Liver (tissue), 9 donors: ENCODE results near the gene PYHIN1. TPM values are rescaled to one million over a fixed set of nuclear protein-coding genes. Genes with fewer than 3 reads are reported as not detected.

ENCODE experiments used
- DNase-seq: peaks from one replicate; pipeline ENCODE4 v3.0.0-alpha.2; 2017; ENCODE audit warnings: low spot score
- H3K27ac ChIP-seq, 2 donors: one replicate each; pipeline ENCODE4 v1.7.0; 2013; ENCODE audit warnings: inconsistent platforms in 2 of 2, low read length in 2 of 2, control low read depth in 1 of 2, low read depth in 1 of 2, mild to moderate bottlenecking in 1 of 2
- H3K27me3 ChIP-seq, 4 donors: one replicate each; pipeline versions ENCODE4 v1.6.1 to v1.7.0; 2013; ENCODE audit warnings: low read length in 3 of 4, inconsistent platforms in 1 of 4, mild to moderate bottlenecking in 1 of 4, moderate library complexity in 1 of 4; ENCODE audit not compliant: control insufficient read depth in 4 of 4, insufficient read depth in 4 of 4
- H3K36me3 ChIP-seq, 4 donors: one replicate each; pipeline versions ENCODE4 v1.6.1 to v1.7.0; 2013; ENCODE audit warnings: low read length in 3 of 4, mild to moderate bottlenecking in 3 of 4, low read depth in 1 of 4, moderate library complexity in 1 of 4; ENCODE audit not compliant: control insufficient read depth in 4 of 4, insufficient read depth in 3 of 4
- H3K4me1 ChIP-seq, 4 donors: one replicate each; pipeline versions ENCODE4 v1.6.1 to v1.7.0; 2013; ENCODE audit warnings: low read length in 3 of 4, mild to moderate bottlenecking in 3 of 4, moderate library complexity in 1 of 4; ENCODE audit not compliant: control insufficient read depth in 4 of 4, insufficient read depth in 4 of 4
- H3K4me3 ChIP-seq, 3 donors: one replicate each; pipeline versions ENCODE4 v1.6.1 to v1.7.0; 2013; ENCODE audit warnings: low read length in 3 of 3, control low read depth in 1 of 3, low read depth in 1 of 3, mild to moderate bottlenecking in 1 of 3
- H3K9ac ChIP-seq, 2 donors: one replicate each; pipeline ENCODE4 v1.7.0; 2013; ENCODE audit warnings: low read length in 2 of 2, mild to moderate bottlenecking in 2 of 2, moderate library complexity in 2 of 2, control low read depth in 1 of 2, low read depth in 1 of 2
- H3K9me3 ChIP-seq, 4 donors: one replicate each; pipeline versions ENCODE4 v1.6.1 to v1.7.0; 2013; ENCODE audit warnings: low read length in 3 of 4; ENCODE audit not compliant: control insufficient read depth in 4 of 4
- EGR1 ChIP-seq, 2 donors: IDR thresholded peaks; 2 replicates each; pipeline ENCODE4 v1.6.1; 2016 to 2018; ENCODE audit warnings: antibody characterized with exemption in 2 of 2, low read depth in 2 of 2
- FOXA1 ChIP-seq: IDR thresholded peaks from 2 replicates; pipeline ENCODE4 v1.6.1; 2016; ENCODE audit warnings: antibody characterized with exemption
- FOXA2 ChIP-seq: IDR thresholded peaks from 2 replicates; pipeline ENCODE4 v1.6.1; 2016; ENCODE audit warnings: antibody characterized with exemption
- HNF4A ChIP-seq, 2 donors: conservative IDR thresholded peaks; 2 replicates each; pipeline ENCODE4 v1.6.1; 2016; ENCODE audit warnings: antibody characterized with exemption in 2 of 2, mild to moderate bottlenecking in 2 of 2
- HNF4G ChIP-seq: IDR thresholded peaks from 2 replicates; pipeline ENCODE4 v1.6.1; 2016; ENCODE audit warnings: antibody characterized with exemption
- JUND ChIP-seq, 2 donors: IDR thresholded peaks; 2 replicates each; pipeline ENCODE4 v1.6.1; 2016; ENCODE audit warnings: antibody characterized with exemption in 2 of 2
- NR2F2 ChIP-seq: IDR thresholded peaks from 2 replicates; pipeline ENCODE4 v1.6.1; 2016; ENCODE audit warnings: antibody characterized with exemption
- RAD21 ChIP-seq, 2 donors: IDR thresholded peaks; 2 replicates each; pipeline ENCODE4 v1.6.1; 2016; ENCODE audit warnings: antibody characterized with exemption in 2 of 2, mild to moderate bottlenecking in 2 of 2
- RXRA ChIP-seq, 2 donors: IDR thresholded peaks; 2 replicates each; pipeline ENCODE4 v1.6.1; 2017 to 2018; ENCODE audit warnings: antibody characterized with exemption in 2 of 2, mild to moderate bottlenecking in 1 of 2
- TAF1 ChIP-seq: conservative IDR thresholded peaks from 2 replicates; pipeline ENCODE4 v1.6.1; 2016; ENCODE audit warnings: antibody characterized with exemption, mild to moderate bottlenecking
- YY1 ChIP-seq: IDR thresholded peaks from 2 replicates; pipeline ENCODE4 v1.6.1; 2016; ENCODE audit warnings: antibody characterized with exemption, mild to moderate bottlenecking
- WGBS: extraction: QIAGEN DNeasy Blood & Tissue Kit; methylation state at CpG from one replicate; pipeline ENCODE4 v1.1.7; 2013; 5-methylcytosine and 5-hydroxymethylcytosine counted together
- polyA plus RNA-seq, 2 donors: library from polyadenylated mRNA; stranded (reverse) in 1 of 2; unstranded in 1 of 2; fragments of 200-250 nt in 1 of 2; fragments of >200 nt in 1 of 2; fragmentation: Nextera tagmentation in 1 of 2; extraction: Ambion mirVana in 1 of 2; gene quantifications; one replicate each; pipeline versions ENCODE4 v1.2.1 to v1.2.3, GENCODE V29; 2013 to 2015
- total RNA-seq, 2 donors: library from RNA; depleted of rRNA; stranded (reverse); fragments of >200 nt; gene quantifications; one replicate each; pipeline ENCODE4 v1.2.3, GENCODE V29; 2014
- TF ChIP-seq, protein P1 (sequence below): IDR thresholded peaks from 2 replicates; pipeline ENCODE4 v1.6.1; 2016; ENCODE audit warnings: antibody characterized with exemption
- TF ChIP-seq, protein P2 (sequence below): fragments of 150-350 bp; IDR thresholded peaks from 2 replicates; pipeline ENCODE4 v1.5.1; 2017; ENCODE audit warnings: improper control_type of control experiment, low read depth, low read length; ENCODE audit not compliant: missing input control
- TF ChIP-seq, protein P3 (sequence below): IDR thresholded peaks from 2 replicates; pipeline ENCODE4 v1.6.1; 2016; ENCODE audit warnings: antibody characterized with exemption
- donor health status: healthy.
- donor health status: healthy.
- donor health status: healthy.
- donor health status: healthy.
- donor health status: healthy.

Gene PYHIN1
- total and polyA plus RNA-seq, 4 donors, result 0.32 to 1.3 (median 0.74) TPM

DNA sequence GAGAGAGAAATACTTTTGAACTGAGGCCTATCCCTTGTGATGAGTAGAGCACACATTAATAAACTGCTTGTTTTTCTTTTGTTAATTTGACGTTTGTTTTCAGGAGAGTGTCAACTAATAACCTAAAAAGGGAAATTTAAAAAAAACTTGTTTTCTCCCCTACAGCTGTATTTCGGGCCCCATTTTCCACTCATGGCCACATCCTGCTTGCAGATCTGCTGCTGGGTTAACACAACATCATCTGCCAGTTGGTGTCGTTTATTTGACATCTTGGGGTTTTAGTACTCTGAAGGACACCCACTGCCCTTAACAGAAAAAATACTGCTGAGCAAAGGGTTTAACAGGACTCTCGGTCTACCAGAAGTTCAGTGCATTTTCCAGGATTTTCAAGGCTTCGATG is 848 bp upstream of the PYHIN1 start:
- H3K4me1 ChIP-seq, result no peaks in the 10 kb centered on the region
- TF ChIP-seq JUND (IDR thresholded peaks at IDR 0.05) (no peak), FOXA2 (no peak), YY1 (peak; percentile 18), HNF4A (conservative IDR thresholded peaks at IDR 0.05) (no peak)
- TF ChIP-seq, protein P1, sequence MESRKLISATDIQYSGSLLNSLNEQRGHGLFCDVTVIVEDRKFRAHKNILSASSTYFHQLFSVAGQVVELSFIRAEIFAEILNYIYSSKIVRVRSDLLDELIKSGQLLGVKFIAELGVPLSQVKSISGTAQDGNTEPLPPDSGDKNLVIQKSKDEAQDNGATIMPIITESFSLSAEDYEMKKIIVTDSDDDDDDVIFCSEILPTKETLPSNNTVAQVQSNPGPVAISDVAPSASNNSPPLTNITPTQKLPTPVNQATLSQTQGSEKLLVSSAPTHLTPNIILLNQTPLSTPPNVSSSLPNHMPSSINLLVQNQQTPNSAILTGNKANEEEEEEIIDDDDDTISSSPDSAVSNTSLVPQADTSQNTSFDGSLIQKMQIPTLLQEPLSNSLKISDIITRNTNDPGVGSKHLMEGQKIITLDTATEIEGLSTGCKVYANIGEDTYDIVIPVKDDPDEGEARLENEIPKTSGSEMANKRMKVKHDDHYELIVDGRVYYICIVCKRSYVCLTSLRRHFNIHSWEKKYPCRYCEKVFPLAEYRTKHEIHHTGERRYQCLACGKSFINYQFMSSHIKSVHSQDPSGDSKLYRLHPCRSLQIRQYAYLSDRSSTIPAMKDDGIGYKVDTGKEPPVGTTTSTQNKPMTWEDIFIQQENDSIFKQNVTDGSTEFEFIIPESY, result no peak
- TF ChIP-seq, protein P2, sequence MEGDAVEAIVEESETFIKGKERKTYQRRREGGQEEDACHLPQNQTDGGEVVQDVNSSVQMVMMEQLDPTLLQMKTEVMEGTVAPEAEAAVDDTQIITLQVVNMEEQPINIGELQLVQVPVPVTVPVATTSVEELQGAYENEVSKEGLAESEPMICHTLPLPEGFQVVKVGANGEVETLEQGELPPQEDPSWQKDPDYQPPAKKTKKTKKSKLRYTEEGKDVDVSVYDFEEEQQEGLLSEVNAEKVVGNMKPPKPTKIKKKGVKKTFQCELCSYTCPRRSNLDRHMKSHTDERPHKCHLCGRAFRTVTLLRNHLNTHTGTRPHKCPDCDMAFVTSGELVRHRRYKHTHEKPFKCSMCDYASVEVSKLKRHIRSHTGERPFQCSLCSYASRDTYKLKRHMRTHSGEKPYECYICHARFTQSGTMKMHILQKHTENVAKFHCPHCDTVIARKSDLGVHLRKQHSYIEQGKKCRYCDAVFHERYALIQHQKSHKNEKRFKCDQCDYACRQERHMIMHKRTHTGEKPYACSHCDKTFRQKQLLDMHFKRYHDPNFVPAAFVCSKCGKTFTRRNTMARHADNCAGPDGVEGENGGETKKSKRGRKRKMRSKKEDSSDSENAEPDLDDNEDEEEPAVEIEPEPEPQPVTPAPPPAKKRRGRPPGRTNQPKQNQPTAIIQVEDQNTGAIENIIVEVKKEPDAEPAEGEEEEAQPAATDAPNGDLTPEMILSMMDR, result no peak
- H3K36me3 ChIP-seq, result no peaks in the 10 kb centered on the region
- WGBS, result 62% methylated on average over 5 of the region's 5 CpGs
- H3K4me3 ChIP-seq, result no peak overlapping the region
- no peaks in the 10 kb centered on the region for H3K27me3 ChIP-seq
- no peak overlapping the region for H3K9ac ChIP-seq
- DNase-seq, result no peak
- H3K9me3 ChIP-seq, result peaks cover 0 to 4% (median 1%) of the 10 kb centered on the region in 4 donors
- H3K27ac ChIP-seq, result no peak overlapping the region

DNA sequence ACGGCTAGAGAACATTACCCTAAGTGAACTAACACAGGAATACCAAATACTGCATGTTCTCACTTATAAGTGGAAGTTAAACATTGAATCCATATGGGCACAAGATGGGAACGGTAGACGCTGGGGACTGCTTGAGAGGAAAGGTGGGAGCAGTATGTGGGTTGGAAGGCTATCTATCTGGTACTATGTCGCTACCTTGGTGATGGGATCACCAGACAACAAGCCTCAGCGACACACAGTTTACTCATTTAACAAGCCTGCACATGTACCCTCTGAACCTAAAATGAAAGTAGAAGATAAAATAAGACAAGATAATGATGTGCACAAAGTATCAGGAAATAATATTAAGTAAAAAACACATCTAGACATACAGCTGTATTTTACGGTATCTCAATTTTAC is 819 bp downstream of the PYHIN1 start:
- 79% methylated on average over 6 of the region's 6 CpGs for WGBS
- Histone ChIP-seq H3K9ac (no peak overlapping the region), H3K27me3 (no peaks in the 10 kb centered on the region), H3K4me3 (peak overlapping the region in 1 of 3 donors; percentile 6), H3K9me3 (peaks cover 0 to 2% (median under 1%) of the 10 kb centered on the region in 4 donors), H3K36me3 (no peaks in the 10 kb centered on the region), H3K4me1 (no peaks in the 10 kb centered on the region), H3K27ac (no peak overlapping the region)
- TF ChIP-seq FOXA1 (no peak), RAD21 (IDR thresholded peaks at IDR 0.05) (no peak), HNF4G (no peak), RXRA (IDR thresholded peaks at IDR 0.05) (no peak), TAF1 (no peak), EGR1 (IDR thresholded peaks at IDR 0.05; ENCODE audit: low read depth in 2 of 2) (no peak), NR2F2 (no peak), YY1 (no peak), JUND (IDR thresholded peaks at IDR 0.05) (no peak)
- TF ChIP-seq, protein P3, sequence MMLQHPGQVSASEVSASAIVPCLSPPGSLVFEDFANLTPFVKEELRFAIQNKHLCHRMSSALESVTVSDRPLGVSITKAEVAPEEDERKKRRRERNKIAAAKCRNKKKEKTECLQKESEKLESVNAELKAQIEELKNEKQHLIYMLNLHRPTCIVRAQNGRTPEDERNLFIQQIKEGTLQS, result no peak
- TF ChIP-seq, protein P1, result no peak
- DNase-seq, result no peak
